Activated gamma-delta T cell (primary cell): ENCODE data around the gene ZNF761.
A peak's percentile ranks its signal among the peaks of the same experiment; 100 is the strongest.
"Not testable (repeated sequence)": the region's sequence is repeated elsewhere in the genome, so short reads cannot be mapped to it uniquely, and the experiment has no call there.

Source experiments
- DNase-seq: peaks from one replicate; lab custom pipeline; 2025; lab: John Stamatoyannopoulos, UW
- total RNA-seq, 2 donors: gene quantifications; one replicate each; lab custom pipeline; 2026; lab: John Stamatoyannopoulos, UW

The ZNF761 gene
- 53.9 to 62.9 reads per million in 2 donors for total RNA-seq

- peak; percentile 94 for DNase-seq
Observed at GRCh38 chr19:53431399-53432087, at the start of gene ZNF761. TSS of gene ZNF761 (plus strand) at chr19:53431984. CDS start at chr19:53447269, 15,285 bp downstream.

- DNase-seq, result no peak
Observed at GRCh38 chr19:53388168-53388567, 43.6 kb upstream of the ZNF761 start.

GRCh38 chr19:53388904-53389303 lies 42.9 kb upstream of the ZNF761 start:
- no peak for DNase-seq

- DNase-seq, result no peak
Observed at GRCh38 chr19:53389571-53389970, 42.2 kb upstream of the ZNF761 start.

GRCh38 chr19:53389978-53390377 lies 41.8 kb upstream of the ZNF761 start:
- DNase-seq, result no peak

- no peak for DNase-seq
Observed at GRCh38 chr19:53394522-53394973, 37.2 kb upstream of the ZNF761 start.

- peak; percentile 95 for DNase-seq
Observed at GRCh38 chr19:53394974-53395839, 36.6 kb upstream of the ZNF761 start, which contains the start of gene ZNF765. TSS of gene ZNF765 (plus strand) at chr19:53395149. CDS start at chr19:53398016, 2,867 bp downstream.

GRCh38 chr19:53395840-53396524 lies 35.8 kb upstream of the ZNF761 start:
- DNase-seq, result not testable (repeated sequence)

- DNase-seq, result no peak
Observed at GRCh38 chr19:53396525-53396868, 35.3 kb upstream of the ZNF761 start.

GRCh38 chr19:53397918-53398317 lies 33.9 kb upstream of the ZNF761 start:
- not testable (repeated sequence) for DNase-seq

- no peak for DNase-seq
Observed at GRCh38 chr19:53409505-53410204, 22.1 kb upstream of the ZNF761 start.

GRCh38 chr19:53420520-53421315 lies 11.1 kb upstream of the ZNF761 start:
- not testable (repeated sequence) for DNase-seq

- no peak for DNase-seq
Observed at GRCh38 chr19:53422551-53422950, 9.2 kb upstream of the ZNF761 start.

- not testable (repeated sequence) for DNase-seq
Observed at GRCh38 chr19:53423074-53423473, 8.7 kb upstream of the ZNF761 start.

GRCh38 chr19:53423680-53424079 lies 8.1 kb upstream of the ZNF761 start:
- DNase-seq, result not testable (repeated sequence)

GRCh38 chr19:53424968-53425597 lies 6.7 kb upstream of the ZNF761 start:
- no peak for DNase-seq

- peak; percentile 9 for DNase-seq
Observed at GRCh38 chr19:53432088-53432661, 391 bp downstream of the ZNF761 start.

GRCh38 chr19:53443809-53444208 lies 12.0 kb downstream of the ZNF761 start:
- not testable (repeated sequence) for DNase-seq

- not testable (repeated sequence) for DNase-seq
Observed at GRCh38 chr19:53447196-53447595, 15.4 kb downstream of the ZNF761 start.

- no peak for DNase-seq
Observed at GRCh38 chr19:53455828-53456227, 24.0 kb downstream of the ZNF761 start.
